Activated CD4-positive, alpha-beta T cell treated with anti-CD3 and anti-CD28 coated beads, Interleukin-2, amount 50 U/mL, for 48 hours (primary cell): Measurements from ENCODE around the gene SERPINA1.

Source experiments
- DNase-seq, 2 experiments: peaks; one replicate each; pipeline ENCODE4 v3.0.0-alpha.2; 2020

Gene SERPINA1

GRCh38 chr14:94345344-94346064 lies 42.9 kb downstream of the SERPINA1 start:
- DNase-seq, result no peak

GRCh38 chr14:94344389-94344788 lies 44.0 kb downstream of the SERPINA1 start:
- DNase-seq, result no peak

- DNase-seq, result no peak
These were observed 45.0 kb downstream of the SERPINA1 start for GRCh38 chr14:94343238-94344005.

GRCh38 chr14:94342334-94342934 lies 46.0 kb downstream of the SERPINA1 start:
- peak; percentile 29 to 36 for DNase-seq

GRCh38 chr14:94341656-94342333 lies 46.6 kb downstream of the SERPINA1 start:
- no peak for DNase-seq

DNA sequence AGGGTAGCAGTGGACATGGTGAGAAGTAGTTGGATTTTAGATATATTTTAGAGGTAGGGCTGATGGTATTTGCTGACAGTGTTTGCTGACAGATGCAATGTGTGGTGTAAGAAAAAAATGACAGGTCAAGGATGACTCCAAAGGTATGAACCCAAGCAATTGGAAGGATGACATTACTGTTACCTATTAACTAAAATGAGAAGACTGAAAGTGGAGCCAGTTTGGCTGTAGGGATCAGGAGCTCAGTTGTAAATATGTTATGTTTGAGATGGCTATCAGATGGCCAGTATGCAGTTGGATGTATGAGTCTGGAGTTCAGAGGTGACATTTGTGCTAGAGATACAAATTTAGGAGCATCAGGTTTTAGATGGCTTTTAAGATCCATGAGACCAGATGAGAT lies 47.9 kb downstream of the SERPINA1 start:
- DNase-seq, result no peak

GRCh38 chr14:94338023-94338422 lies 50.4 kb downstream of the SERPINA1 start:
- no peak for DNase-seq

DNA sequence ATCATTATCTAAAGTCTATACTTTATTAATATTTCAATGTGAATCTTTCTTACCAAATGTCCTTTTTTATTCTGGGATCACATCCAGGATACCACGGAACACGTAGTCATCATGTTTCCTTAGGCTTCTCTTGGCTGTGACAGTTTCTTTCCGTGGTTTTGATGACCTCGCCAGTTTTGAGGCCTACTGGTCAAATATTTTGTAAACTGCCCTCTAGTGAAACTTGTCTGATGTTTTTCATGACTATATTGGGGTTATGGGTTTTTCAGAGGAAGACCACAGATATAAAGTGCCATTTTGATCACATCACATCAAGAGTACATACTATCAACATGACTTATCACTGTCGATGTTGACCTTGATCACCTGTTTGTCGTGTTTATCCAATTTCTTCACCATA lies 51.1 kb downstream of the SERPINA1 start:
- DNase-seq, result no peak

- no peak for DNase-seq
These were observed 53.5 kb downstream of the SERPINA1 start for GRCh38 chr14:94334872-94335271.

GRCh38 chr14:94332587-94332986 lies 55.8 kb downstream of the SERPINA1 start:
- no peak for DNase-seq

DNA sequence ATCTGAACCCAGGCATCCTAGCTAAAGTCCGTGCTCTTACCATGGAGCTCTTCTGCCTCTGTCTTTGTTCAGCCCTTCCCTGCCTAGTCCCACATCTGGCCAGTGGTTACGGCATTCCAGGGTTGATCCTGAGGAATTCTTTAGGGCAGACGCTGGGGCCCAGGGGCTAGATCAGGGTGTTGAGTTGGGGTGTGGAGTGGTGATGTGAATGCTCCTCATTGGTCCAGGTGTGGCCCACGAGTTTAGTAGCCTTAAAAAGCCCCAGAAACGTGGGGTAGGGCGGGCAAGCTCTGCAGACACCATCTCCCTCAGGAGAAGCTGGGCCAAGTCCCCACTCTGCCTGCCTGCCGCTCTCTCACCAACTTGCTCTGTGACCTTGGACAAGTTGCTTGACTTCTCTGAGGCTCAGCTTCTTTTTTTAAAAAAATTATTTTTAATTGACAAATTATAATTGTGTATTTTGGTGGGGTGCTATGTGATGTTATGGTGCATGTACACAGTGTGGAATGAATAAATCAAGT lies 56.3 kb downstream of the SERPINA1 start:
- DNase-seq, result no peak

- DNase-seq, result no peak
These were observed 56.9 kb downstream of the SERPINA1 start for GRCh38 chr14:94331462-94331861.

GRCh38 chr14:94330857-94331256 lies 57.5 kb downstream of the SERPINA1 start:
- DNase-seq, result no peak

DNA sequence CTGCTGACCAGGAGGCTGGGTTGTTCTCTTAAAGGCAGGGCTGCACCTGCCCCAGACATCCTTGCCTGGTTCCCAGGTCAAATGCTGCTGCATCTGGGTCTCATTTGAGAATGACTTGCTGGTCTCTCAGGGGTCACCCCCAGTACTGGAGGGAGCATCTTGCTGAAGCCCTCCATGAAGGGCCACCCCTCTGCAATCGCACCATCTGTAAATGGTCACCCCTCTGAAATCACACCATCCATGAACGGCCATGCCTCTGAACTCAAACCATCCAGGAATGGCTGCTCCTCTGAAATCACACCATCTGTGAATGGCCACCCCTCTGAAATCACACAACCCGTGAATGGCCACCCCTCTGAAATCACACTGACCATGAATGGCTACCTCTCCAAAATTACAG lies 58.0 kb downstream of the SERPINA1 start:
- no peak for DNase-seq

GRCh38 chr14:94329857-94330256 lies 58.5 kb downstream of the SERPINA1 start:
- DNase-seq, result no peak

- DNase-seq, result no peak
These were observed 60.2 kb downstream of the SERPINA1 start for GRCh38 chr14:94328196-94328595.
